ENCODE measurements around the gene MAML1.
A peak's percentile ranks its signal among the peaks of the same experiment; 100 is the strongest.

Gene MAML1

DNA sequence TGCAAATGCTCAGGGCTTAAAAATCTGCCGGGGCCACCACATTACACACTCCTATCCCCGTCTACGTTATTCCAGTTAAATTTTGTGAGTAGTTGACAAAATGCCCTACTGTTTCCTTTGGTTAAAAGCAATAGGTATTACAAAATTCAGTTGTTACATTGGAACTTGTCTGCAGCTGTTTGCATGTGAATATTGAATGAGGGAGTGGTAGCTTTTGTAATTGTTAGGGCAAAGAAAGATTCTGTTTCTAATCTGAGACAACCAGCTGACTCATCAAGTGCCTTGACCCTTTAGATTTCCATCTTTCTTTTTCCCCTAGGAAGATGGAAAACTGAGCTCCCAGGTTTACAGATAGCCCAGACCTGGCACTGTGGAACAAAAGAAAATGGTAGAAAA lies 30.2 kb downstream of the MAML1 start:
- TF ChIP-seq, protein P1, sequence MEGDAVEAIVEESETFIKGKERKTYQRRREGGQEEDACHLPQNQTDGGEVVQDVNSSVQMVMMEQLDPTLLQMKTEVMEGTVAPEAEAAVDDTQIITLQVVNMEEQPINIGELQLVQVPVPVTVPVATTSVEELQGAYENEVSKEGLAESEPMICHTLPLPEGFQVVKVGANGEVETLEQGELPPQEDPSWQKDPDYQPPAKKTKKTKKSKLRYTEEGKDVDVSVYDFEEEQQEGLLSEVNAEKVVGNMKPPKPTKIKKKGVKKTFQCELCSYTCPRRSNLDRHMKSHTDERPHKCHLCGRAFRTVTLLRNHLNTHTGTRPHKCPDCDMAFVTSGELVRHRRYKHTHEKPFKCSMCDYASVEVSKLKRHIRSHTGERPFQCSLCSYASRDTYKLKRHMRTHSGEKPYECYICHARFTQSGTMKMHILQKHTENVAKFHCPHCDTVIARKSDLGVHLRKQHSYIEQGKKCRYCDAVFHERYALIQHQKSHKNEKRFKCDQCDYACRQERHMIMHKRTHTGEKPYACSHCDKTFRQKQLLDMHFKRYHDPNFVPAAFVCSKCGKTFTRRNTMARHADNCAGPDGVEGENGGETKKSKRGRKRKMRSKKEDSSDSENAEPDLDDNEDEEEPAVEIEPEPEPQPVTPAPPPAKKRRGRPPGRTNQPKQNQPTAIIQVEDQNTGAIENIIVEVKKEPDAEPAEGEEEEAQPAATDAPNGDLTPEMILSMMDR (IDR thresholded peaks at IDR 0.05; ENCODE audit: insufficient read depth, low read depth, low read length, missing control alignments): no peak
- H3K4me3 ChIP-seq (ENCODE audit: low read length): no peak overlapping the region
- peak; percentile 55 for DNase-seq (ENCODE audit: low read depth)

DNA sequence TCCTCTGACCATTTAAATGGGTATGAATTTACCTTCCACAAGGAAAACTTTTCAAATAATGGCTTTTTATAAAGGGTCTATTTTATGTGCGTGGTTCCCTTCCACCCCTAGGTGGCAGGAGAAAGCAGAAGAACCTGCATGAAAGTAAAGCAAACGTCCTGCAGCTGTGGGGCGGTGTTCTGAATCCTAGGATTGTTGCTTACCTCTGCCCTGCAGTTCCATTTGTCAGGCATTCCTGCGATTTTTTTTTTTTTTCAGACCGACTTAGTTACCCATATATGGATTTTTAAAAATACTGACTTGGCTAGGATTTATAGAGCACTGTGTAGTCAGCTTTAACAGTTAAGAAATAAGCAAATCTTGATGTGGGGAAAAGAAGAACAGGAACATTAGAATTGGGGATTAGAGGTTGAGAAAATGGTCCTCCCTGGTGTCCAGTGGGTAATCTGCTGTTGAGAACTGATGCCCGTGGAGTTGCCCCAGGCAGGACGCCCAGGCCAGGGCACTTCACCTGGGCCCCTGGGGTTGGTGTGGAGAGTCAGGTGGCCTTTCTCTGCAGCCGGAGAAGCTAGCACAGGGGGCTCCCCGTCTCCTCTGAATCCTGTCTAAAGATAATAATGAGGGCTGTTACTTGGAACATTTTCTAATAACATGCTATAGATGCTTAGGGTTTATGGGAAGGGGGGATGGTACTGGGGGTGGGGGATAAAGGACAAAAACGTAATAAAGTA lies 30.8 kb downstream of the MAML1 start:
- peak; percentile 83 for DNase-seq (ENCODE audit: low read depth)
- TF ChIP-seq, protein P1 (IDR thresholded peaks at IDR 0.05; ENCODE audit: insufficient read depth, low read depth, low read length, missing control alignments): peak; percentile 93
- H3K4me3 ChIP-seq (ENCODE audit: low read length): no peak overlapping the region

DNA sequence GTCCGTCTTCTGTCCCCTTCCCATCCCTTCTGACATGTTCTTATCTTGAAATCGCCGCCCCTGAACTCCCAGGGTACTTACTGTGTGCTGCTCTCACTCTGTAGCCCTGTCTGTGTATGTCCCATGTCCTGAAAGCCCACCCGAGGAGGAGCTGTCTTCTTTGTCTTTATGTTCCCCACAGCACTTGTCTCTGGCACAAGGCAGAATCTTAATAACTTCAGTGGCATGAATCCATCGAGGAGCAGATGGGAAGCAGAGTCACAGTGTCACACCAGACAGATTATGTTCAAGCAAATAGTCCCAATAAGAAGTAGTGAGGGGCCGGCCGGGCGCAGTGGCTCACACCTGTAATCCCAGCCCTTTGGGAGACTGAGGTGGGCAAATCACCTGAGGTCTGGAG lies 31.4 kb downstream of the MAML1 start:
- no peak overlapping the region for H3K4me3 ChIP-seq (ENCODE audit: low read length)

DNA sequence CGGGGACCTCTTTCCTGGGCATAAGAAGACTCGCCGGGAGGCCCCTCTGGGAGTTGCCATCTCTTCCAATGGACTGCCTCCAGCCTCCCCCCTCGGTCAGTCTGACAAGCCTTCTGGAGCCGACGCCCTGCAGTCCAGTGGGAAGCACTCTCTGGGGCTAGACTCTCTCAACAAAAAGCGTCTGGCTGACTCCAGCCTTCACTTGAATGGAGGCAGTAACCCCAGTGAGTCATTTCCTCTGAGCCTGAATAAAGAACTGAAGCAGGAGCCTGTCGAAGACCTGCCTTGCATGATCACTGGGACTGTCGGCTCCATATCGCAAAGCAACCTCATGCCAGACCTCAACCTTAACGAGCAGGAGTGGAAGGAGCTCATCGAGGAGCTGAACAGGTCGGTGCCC lies 32.8 kb downstream of the MAML1 start:
- TF ChIP-seq, protein P1 (IDR thresholded peaks at IDR 0.05; ENCODE audit: insufficient read depth, low read depth, low read length, missing control alignments): no peak
- DNase-seq (ENCODE audit: low read depth): peak; percentile 83
- no peak overlapping the region for H3K4me3 ChIP-seq (ENCODE audit: low read length)

More for the DNA sequence above, 31.4 kb downstream of the MAML1 start:
- no peak for DNase-seq (ENCODE audit: low read depth)
- TF ChIP-seq, protein P1 (IDR thresholded peaks at IDR 0.05; ENCODE audit: insufficient read depth, low read depth, low read length, missing control alignments): no peak

DNA sequence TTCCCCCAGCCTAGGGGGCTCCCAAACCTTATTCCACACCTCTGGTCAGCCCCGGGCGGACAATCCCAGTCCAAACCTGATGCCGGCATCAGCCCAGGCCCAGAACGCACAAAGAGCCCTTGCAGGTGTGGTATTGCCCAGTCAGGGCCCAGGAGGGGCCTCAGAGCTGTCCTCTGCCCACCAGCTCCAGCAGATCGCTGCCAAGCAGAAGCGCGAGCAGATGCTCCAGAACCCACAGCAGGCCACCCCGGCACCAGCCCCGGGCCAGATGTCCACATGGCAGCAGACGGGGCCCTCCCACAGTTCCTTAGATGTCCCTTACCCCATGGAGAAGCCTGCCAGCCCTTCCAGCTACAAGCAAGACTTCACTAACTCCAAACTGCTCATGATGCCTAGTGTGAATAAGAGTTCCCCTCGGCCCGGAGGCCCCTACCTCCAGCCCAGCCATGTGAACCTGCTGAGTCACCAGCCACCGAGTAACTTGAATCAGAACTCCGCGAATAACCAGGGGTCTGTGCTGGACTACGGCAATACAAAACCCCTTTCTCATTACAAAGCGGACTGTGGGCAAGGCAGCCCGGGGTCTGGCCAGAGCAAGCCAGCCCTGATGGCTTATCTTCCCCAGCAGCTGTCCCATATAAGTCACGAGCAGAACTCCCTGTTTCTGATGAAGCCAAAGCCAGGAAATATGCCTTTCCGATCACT lies 33.6 kb downstream of the MAML1 start:
- no peak for DNase-seq (ENCODE audit: low read depth)
- no peak overlapping the region for H3K4me3 ChIP-seq (ENCODE audit: low read length)
- TF ChIP-seq, protein P1 (IDR thresholded peaks at IDR 0.05; ENCODE audit: insufficient read depth, low read depth, low read length, missing control alignments): no peak

DNA sequence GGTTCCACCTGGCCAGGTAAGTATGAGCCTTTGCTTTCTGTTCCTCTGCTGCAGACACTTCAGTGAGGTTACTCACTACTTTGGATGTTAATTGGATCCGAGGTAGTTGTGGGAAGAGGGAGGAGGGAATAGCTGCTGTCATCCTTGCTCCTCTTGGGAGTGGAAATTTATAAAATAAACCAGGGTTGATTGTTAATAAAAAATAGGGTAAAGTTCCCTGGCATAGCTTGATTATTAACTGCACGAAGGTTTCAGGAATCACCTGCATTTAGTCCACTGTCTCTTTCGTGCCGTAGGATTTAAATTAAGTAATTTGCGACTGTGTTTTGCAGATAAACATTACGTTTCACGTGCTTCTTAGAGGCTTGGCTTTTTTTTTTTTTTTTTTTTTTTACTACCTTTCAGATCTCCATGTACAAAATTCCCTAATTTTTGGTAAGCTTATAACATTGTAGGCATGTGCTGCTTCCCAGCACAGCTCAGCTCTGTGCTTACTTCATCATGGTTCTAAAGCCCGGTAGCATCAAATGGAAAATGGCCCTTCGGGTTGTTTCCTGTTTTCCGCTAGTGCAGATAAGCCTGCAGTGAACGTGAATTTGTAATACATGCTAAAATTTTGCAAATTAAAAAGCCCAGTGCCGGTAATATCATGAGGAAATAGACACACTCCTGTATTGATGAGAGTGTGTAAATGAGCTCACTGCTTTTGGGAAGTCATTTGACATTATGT lies 34.3 kb downstream of the MAML1 start:
- no peak for DNase-seq (ENCODE audit: low read depth)
- TF ChIP-seq, protein P1 (IDR thresholded peaks at IDR 0.05; ENCODE audit: insufficient read depth, low read depth, low read length, missing control alignments): no peak
- H3K4me3 ChIP-seq (ENCODE audit: low read length): no peak overlapping the region
